Osteoblast (primary cell): ENCODE measurements around the gene ELMOD2. TPM values are rescaled to one million over a fixed set of nuclear protein-coding genes. Genes with fewer than 3 reads are reported as not detected.
A peak's percentile ranks its signal among the peaks of the same experiment; 100 is the strongest.

Source experiments
- DNase-seq: peaks from one replicate; pipeline ENCODE4 v3.0.0; 2011; ENCODE audit warnings: low spot score, mixed read lengths; ENCODE audit not compliant: insufficient read length; ENCODE audit errors: missing footprints
- H2AFZ ChIP-seq: 2 replicates; pipeline ENCODE4 v1.6.0; 2011; ENCODE audit warnings: mild to moderate bottlenecking, low read length
- H3K27ac ChIP-seq: 2 replicates; pipeline ENCODE4 v1.5.1; 2011; ENCODE audit warnings: mild to moderate bottlenecking, low read depth, low read length, moderate library complexity
- H3K27me3 ChIP-seq: 2 replicates; pipeline ENCODE4 v1.6.0; 2012; ENCODE audit warnings: mild to moderate bottlenecking, control low read depth, inconsistent platforms, low read length, moderate library complexity; ENCODE audit not compliant: insufficient read depth
- H3K36me3 ChIP-seq: 2 replicates; pipeline ENCODE4 v1.5.1; 2011; ENCODE audit warnings: mild to moderate bottlenecking, low read length, control low read depth, moderate library complexity; ENCODE audit not compliant: insufficient read depth
- H3K4me1 ChIP-seq: 2 replicates; pipeline ENCODE4 v1.5.1; 2011; ENCODE audit warnings: mild to moderate bottlenecking, low read length, control low read depth, moderate library complexity; ENCODE audit not compliant: insufficient read depth
- H3K4me2 ChIP-seq: 2 replicates; pipeline ENCODE4 v1.6.0; 2011; ENCODE audit warnings: mild to moderate bottlenecking, low read length; ENCODE audit not compliant: insufficient read depth
- H3K4me3 ChIP-seq: fragments of 200-600 bp; sonication (generic); 3 replicates; pipeline ENCODE4 v1.5.1; 2012; ENCODE audit warnings: mild to moderate bottlenecking, low read length, inconsistent platforms; ENCODE audit not compliant: insufficient read depth
- H3K79me2 ChIP-seq: 2 replicates; pipeline ENCODE4 v1.6.0; 2012; ENCODE audit warnings: mild to moderate bottlenecking, low read length, control low read depth, inconsistent platforms; ENCODE audit not compliant: insufficient read depth
- H3K9me3 ChIP-seq: 2 replicates; pipeline ENCODE4 v1.5.1; 2011; ENCODE audit warnings: low read depth, low read length, control low read depth
- H4K20me1 ChIP-seq: 2 replicates; pipeline ENCODE4 v1.6.0; 2012; ENCODE audit warnings: mild to moderate bottlenecking, low read length, control low read depth; ENCODE audit not compliant: insufficient read depth
- CTCF ChIP-seq: IDR thresholded peaks from 2 replicates; pipeline ENCODE4 v1.5.1; 2011; ENCODE audit warnings: mild to moderate bottlenecking, low read depth, low read length, moderate library complexity; ENCODE audit errors: extremely low read depth
- total RNA-seq: library from RNA; depleted of rRNA; stranded (reverse); fragments of >200 nt; gene quantifications from 2 replicates; pipeline ENCODE4 v1.2.3, GENCODE V29; 2012

Gene ELMOD2
- total RNA-seq, 1 donor: 35.1 TPM

- H3K36me3 ChIP-seq: no peaks in the 10 kb centered on the region
- H3K27ac ChIP-seq: no peak overlapping the region
- H3K4me3 ChIP-seq: no peak overlapping the region
- peaks cover 2% of the 10 kb centered on the region for H3K27me3 ChIP-seq
- H3K4me1 ChIP-seq: no peaks in the 10 kb centered on the region
- no peak overlapping the region for H2AFZ ChIP-seq
- no peak overlapping the region for H3K4me2 ChIP-seq
- no peak for DNase-seq
- no peaks in the 10 kb centered on the region for H3K9me3 ChIP-seq
- no peaks in the 10 kb centered on the region for H3K79me2 ChIP-seq
- H4K20me1 ChIP-seq: no peaks in the 10 kb centered on the region
- no peak for TF ChIP-seq CTCF
These were observed 32.6 kb downstream of the ELMOD2 start for GRCh38 chr4:140556372-140557085.

- H3K27ac ChIP-seq: no peak overlapping the region
- H3K4me1 ChIP-seq: no peaks in the 10 kb centered on the region
- no peak overlapping the region for H3K4me2 ChIP-seq
- no peaks in the 10 kb centered on the region for H3K9me3 ChIP-seq
- H3K79me2 ChIP-seq: no peaks in the 10 kb centered on the region
- no peak for DNase-seq
- no peak overlapping the region for H3K4me3 ChIP-seq
- TF ChIP-seq CTCF: no peak
- no peak overlapping the region for H2AFZ ChIP-seq
- H4K20me1 ChIP-seq: no peaks in the 10 kb centered on the region
- peaks cover 2% of the 10 kb centered on the region for H3K27me3 ChIP-seq
- no peaks in the 10 kb centered on the region for H3K36me3 ChIP-seq
These were observed 34.0 kb downstream of the ELMOD2 start for GRCh38 chr4:140557831-140558435.

- no peak for TF ChIP-seq CTCF
- Histone ChIP-seq H4K20me1 (no peaks in the 10 kb centered on the region), H3K4me3 (no peak overlapping the region), H3K9me3 (no peaks in the 10 kb centered on the region), H3K4me2 (no peak overlapping the region), H2AFZ (no peak overlapping the region), H3K27me3 (peaks cover 9% of the 10 kb centered on the region), H3K27ac (no peak overlapping the region), H3K79me2 (no peaks in the 10 kb centered on the region), H3K36me3 (no peaks in the 10 kb centered on the region), H3K4me1 (no peaks in the 10 kb centered on the region)
- no peak for DNase-seq
These were observed 35.7 kb downstream of the ELMOD2 start for GRCh38 chr4:140559696-140560095.

- H3K27ac ChIP-seq: no peak within 1 kb of the TSS
- no peaks in the 10 kb centered on the region for H3K79me2 ChIP-seq
- H3K27me3 ChIP-seq: peaks cover 78% of the 10 kb centered on the region
- no peak for TF ChIP-seq CTCF
- no peaks in the 10 kb centered on the region for H3K36me3 ChIP-seq
- H3K9me3 ChIP-seq: peaks cover 3% of the 10 kb centered on the region
- H3K4me3 ChIP-seq: peak within 1 kb of the TSS; percentile 56
- H4K20me1 ChIP-seq: no peaks in the 10 kb centered on the region
- peak within 1 kb of the TSS; percentile 64 for H3K4me2 ChIP-seq
- no peak for DNase-seq
- H3K4me1 ChIP-seq: peaks cover 9% of the 10 kb centered on the region
- H2AFZ ChIP-seq: peak within 1 kb of the TSS; percentile 43
These were observed 44.7 kb downstream of the ELMOD2 start, which contains the start of gene UCP1 for GRCh38 chr4:140568507-140569306. TSS of gene UCP1 (minus strand) at chr4:140568961. CDS start at chr4:140568729, 232 bp downstream.
